ENCODE results near the gene PARP12. TPM values are rescaled to one million over a fixed set of nuclear protein-coding genes. Genes with fewer than 3 reads are reported as not detected.

Gene PARP12
- total and polyA plus RNA-seq, 10 donors: 26.9 to 101 (median 67.2) TPM

DNA sequence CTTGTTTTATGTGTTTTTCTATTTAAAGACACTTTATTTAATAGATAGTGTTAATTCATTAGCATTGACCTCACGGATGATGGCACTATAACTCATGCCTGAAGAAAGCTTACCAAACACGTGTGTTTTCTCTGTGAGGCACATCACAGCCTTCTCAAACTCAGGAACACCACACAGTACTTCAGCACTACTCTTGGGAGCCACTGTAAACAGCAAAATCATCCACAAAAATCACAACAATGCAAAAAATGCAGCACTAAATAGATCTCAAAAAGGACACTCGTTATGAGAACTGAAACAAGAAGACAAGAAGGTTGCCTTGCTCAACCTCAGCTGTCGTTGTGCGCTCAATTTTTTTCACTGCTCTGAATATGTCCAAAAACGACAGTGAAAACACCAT lies 12.0 kb upstream of the PARP12 start:
- Histone ChIP-seq H3K9me3 (peaks cover 0 to 10% (median 0%) of the 10 kb centered on the region in 8 donors), H3K27ac (no peak overlapping the region), H3K27me3 (replicated peaks in 1 of 7) (no peaks in the 10 kb centered on the region), H3K36me3 (no peaks in the 10 kb centered on the region), H3K4me3 (no peak overlapping the region), H3K4me1 (peaks cover 0 to 11% (median 0%) of the 10 kb centered on the region in 6 donors)
- no peak for DNase-seq
- WGBS, 5 donors: 63 to 84% (median 81%) methylated on average over 6 of the region's 6 CpGs
- TF ChIP-seq POLR2A (IDR thresholded peaks at IDR 0.05) (no peak), POLR2AphosphoS5 (IDR thresholded peaks at IDR 0.05) (no peak)
- TF ChIP-seq, protein P1, sequence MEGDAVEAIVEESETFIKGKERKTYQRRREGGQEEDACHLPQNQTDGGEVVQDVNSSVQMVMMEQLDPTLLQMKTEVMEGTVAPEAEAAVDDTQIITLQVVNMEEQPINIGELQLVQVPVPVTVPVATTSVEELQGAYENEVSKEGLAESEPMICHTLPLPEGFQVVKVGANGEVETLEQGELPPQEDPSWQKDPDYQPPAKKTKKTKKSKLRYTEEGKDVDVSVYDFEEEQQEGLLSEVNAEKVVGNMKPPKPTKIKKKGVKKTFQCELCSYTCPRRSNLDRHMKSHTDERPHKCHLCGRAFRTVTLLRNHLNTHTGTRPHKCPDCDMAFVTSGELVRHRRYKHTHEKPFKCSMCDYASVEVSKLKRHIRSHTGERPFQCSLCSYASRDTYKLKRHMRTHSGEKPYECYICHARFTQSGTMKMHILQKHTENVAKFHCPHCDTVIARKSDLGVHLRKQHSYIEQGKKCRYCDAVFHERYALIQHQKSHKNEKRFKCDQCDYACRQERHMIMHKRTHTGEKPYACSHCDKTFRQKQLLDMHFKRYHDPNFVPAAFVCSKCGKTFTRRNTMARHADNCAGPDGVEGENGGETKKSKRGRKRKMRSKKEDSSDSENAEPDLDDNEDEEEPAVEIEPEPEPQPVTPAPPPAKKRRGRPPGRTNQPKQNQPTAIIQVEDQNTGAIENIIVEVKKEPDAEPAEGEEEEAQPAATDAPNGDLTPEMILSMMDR (IDR thresholded peaks at IDR 0.05 in 8 of 11, conservative IDR thresholded peaks at IDR 0.05 in 3 of 11): no peak
- intact Hi-C loops (cut with DNase I; ENCODE audit: low total_unique reads): no loop called here

DNA sequence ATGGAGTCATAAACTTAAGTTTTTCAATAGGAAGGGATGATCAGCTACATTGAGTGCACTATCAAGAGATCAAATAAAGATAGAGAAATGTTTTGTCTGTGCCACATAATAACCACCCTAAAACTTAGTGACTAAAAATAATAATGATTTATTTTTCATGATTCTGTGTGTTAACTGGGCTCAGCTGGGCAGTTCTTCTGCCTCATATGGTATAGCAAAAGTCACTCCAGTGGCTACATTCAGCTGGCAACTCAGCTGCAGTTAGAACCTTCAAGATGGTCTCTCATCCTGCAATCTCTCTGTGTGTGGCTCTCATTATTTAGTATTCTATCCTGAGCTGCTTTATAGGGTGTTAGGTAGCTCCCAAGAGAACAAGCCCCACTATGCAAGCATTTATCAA lies 7.8 kb upstream of the PARP12 start:
- H3K9me3 ChIP-seq: peaks cover 11 to 45% (median 28%) of the 10 kb centered on the region in 8 donors
- no peaks in the 10 kb centered on the region for H3K36me3 ChIP-seq
- intact Hi-C loops (cut with DNase I; ENCODE audit: low total_unique reads): no loop called here
- H3K4me3 ChIP-seq: no peak overlapping the region
- no peaks in the 10 kb centered on the region for H3K4me1 ChIP-seq
- no peaks in the 10 kb centered on the region for H3K27me3 ChIP-seq (replicated peaks in 1 of 7)
- H3K27ac ChIP-seq: no peak overlapping the region
- no peak for DNase-seq
- TF ChIP-seq, protein P1 (IDR thresholded peaks at IDR 0.05 in 8 of 11, conservative IDR thresholded peaks at IDR 0.05 in 3 of 11): no peak
- TF ChIP-seq POLR2A (IDR thresholded peaks at IDR 0.05) (no peak), POLR2AphosphoS5 (IDR thresholded peaks at IDR 0.05) (no peak)

DNA sequence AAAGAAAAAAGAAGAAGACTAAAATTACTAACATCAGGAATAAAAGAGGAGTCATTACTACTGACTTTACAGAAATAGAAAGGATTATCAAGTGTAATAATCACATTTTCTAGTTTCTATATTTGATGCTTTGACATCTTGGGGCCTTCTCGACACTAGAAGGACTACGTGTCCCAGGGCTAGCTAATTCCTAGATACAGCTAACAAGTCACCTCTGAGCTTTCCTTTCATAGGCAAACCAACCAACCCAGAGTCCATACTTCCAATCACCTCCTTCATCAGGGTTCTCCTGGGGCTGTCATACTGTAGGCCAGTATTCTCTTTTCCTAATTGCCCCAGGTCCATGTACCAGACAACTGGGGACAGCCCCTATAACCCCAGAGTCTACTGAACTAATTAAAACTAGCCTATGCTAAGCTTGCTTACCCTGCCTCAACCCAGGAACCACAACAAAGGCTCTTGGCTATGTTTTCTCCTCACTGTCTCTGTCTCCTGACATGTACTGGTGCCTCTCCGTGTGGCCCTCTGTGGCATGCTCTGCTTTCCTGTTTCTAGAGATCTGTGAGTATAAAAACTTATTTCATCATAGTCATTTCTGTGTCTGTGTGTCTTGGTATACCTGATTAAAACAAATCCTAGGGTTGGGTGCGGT lies 6.7 kb upstream of the PARP12 start:
- Histone ChIP-seq H3K27me3 (replicated peaks in 1 of 7) (no peaks in the 10 kb centered on the region), H3K4me1 (no peaks in the 10 kb centered on the region), H3K27ac (no peak overlapping the region), H3K4me3 (no peak overlapping the region), H3K36me3 (no peaks in the 10 kb centered on the region), H3K9me3 (peaks cover 11 to 46% (median 29%) of the 10 kb centered on the region in 8 donors)
- no peak for DNase-seq
- TF ChIP-seq POLR2AphosphoS5 (IDR thresholded peaks at IDR 0.05): no peak
- TF ChIP-seq POLR2A (IDR thresholded peaks at IDR 0.05): no peak
- TF ChIP-seq, protein P1 (IDR thresholded peaks at IDR 0.05 in 8 of 11, conservative IDR thresholded peaks at IDR 0.05 in 3 of 11): no peak
- WGBS, 5 donors: 80 to 90% (median 89%) methylated on average over 4 of the region's 4 CpGs
- intact Hi-C loops (cut with DNase I; ENCODE audit: low total_unique reads): no loop called here

- Histone ChIP-seq H3K4me3 (no peak overlapping the region), H3K36me3 (no peaks in the 10 kb centered on the region), H3K4me1 (peaks cover 0 to 9% (median 6%) of the 10 kb centered on the region in 6 donors), H3K27me3 (replicated peaks in 1 of 7) (no peaks in the 10 kb centered on the region), H3K9me3 (peaks cover 11 to 46% (median 29%) of the 10 kb centered on the region in 8 donors), H3K27ac (no peak overlapping the region)
- no peak for TF ChIP-seq POLR2A (IDR thresholded peaks at IDR 0.05)
- no peak for TF ChIP-seq POLR2AphosphoS5 (IDR thresholded peaks at IDR 0.05)
- TF ChIP-seq, protein P1 (IDR thresholded peaks at IDR 0.05 in 8 of 11, conservative IDR thresholded peaks at IDR 0.05 in 3 of 11): no peak
- intact Hi-C loops (cut with DNase I; ENCODE audit: low total_unique reads): no loop called here
- 46 to 98% (median 71%) methylated on average over 2 of the region's 2 CpGs for WGBS, 5 donors
- DNase-seq: no peak
Measured at GRCh38 chr7:140068033-140068432, 5.3 kb upstream of the PARP12 start.
